DMS79 (cell line): Measurements from ENCODE around the gene TIMP2.
"Not testable (repeated sequence)": the region's sequence is repeated elsewhere in the genome, so short reads cannot be mapped to it uniquely, and the experiment has no call there.

ENCODE experiments used
- DNase-seq: peaks from one replicate; lab custom pipeline; 2025; lab: John Stamatoyannopoulos, UW

The TIMP2 gene

DNA sequence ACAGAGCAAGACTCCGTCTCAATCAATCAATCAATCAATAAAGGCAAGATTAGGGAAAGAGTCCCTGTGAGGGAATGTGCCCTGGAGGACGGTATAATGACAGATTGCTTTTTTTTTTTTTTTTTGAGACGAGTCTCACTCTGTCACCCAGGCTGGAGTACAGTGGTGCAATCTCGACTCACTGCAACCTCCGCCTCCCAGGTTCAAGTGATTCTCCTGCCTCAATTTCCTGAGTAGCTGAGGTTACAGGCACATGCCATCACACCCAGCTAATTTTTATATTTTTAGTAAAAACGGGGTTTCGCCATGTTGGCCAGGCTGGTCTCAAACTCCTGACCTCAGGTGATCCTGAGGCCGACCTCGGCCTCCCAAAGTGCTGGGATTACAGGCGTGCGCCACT lies 35.1 kb downstream of the TIMP2 start:
- not testable (repeated sequence) for DNase-seq

DNA sequence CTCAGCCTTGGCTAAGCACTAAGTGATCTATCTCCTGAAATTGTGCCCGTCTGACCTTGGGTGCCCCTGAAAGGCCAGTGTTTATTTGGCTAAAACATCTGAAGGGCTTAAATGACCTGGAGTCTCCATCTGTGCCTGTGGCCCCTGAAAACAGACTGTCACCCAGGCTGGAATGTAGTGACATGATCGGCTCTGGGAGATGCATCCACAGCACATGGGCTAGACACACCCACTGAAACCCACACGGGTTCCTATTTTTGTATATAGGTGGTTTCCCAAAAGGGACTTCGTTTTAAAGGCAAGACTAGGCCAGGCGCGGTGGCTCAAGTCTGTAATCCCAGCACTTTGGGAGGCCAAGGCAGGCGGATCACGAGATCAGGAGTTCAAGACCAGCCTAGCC lies 35.7 kb downstream of the TIMP2 start:
- no peak for DNase-seq

DNA sequence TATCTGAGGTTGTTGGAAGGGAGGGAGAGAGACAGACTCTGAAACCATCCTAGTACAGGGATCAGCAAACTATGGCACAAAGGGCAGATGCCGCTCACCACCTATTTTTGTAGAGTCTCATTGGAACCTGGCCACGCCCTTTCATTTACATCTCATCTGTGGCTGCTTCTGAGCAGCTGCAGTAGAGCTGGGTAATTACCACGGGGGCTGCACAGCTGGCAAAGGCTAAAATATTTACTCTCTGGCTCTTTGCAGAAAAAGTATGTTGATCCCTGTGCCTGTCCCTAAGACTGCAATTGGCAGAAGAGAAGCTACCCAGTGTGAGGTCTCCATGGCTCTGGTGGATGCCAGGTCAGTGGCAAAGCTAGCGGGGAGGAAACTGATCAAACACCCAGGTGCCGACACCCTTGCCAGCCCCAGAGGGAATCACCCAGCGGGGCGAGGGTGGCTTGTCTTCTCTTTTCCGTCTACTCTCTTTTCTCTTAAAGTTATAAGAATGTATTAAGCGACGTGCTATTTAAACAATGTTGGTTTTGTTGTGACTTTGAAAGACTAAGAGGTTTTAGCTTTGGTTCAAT lies 36.2 kb downstream of the TIMP2 start:
- DNase-seq: no peak

DNA sequence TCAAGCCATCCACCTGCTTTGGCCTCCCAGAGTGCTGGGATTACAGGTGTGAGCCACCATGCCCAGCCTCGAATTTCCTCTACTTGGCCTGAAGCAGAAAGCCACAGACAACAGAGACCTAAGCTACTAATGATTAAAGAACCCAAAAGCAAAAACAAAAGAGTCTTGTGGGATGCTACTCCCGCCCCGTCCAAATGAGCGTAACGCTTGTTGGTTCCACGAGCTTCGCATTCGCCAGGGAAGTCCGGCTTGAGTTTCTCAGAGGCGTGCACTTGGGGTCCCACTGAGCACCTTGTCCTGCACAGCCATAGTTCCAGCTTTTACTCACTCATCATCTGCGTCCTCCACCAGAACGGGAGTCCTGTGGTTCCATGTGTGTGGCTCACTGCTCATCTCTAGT lies 38.2 kb downstream of the TIMP2 start:
- no peak for DNase-seq

DNA sequence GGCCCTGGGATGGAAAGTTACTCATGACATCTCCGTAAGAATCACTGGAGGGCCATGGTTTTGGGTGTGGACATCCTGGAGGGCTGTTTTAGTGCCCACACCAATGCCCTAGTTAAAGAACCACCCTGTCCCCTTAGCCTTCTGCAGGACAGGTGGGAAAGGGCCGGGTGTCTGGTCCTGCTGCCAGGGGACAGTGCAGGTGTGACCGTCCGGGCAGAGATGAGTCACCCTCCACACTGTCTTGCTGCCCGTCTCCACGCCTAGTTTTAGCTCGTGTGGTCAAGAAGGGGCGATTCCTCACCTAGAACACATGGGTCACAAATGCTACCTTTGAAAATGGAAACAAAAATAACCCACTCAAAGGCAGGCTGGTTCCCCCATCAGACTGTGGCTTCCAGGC lies 39.2 kb downstream of the TIMP2 start:
- DNase-seq: no peak

DNA sequence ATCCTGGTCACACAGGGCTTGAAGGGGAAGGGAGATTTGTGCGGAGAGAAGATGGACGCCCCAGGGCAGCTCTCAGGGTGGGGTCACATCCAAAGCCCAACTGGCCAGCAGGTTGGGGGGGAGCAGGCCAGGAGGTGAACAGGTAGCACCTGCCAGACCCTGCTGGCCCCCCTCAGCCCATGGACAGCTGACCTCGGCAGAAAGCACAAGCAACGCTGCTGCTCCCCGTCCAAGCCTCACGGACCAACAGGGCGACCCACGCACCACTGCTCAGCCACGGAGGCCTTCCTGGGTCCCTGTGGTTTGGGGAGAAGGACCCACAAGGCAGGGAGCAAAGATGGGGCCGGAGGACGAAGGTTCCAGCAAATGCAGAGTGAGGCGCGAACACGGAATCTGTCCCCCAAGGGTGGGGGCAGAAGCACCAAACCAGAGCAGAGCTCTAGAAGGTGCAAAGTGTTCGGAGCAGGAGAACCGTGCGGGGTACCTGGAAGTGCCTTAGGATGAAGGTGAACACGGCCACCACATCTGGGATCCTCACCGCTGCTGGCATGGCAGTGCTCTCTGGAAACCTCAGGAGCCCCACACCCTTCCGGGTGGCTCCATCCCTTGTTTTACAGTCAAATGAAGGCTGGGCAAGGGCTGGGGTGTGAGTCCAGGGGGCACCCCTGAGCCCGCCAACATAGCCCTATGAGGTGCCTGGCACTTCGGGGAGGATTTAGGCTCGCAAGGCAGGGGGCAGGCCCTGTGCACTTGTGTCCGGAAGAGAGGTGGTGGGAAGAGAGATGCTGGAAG lies 40.1 kb downstream of the TIMP2 start:
- DNase-seq: no peak

DNA sequence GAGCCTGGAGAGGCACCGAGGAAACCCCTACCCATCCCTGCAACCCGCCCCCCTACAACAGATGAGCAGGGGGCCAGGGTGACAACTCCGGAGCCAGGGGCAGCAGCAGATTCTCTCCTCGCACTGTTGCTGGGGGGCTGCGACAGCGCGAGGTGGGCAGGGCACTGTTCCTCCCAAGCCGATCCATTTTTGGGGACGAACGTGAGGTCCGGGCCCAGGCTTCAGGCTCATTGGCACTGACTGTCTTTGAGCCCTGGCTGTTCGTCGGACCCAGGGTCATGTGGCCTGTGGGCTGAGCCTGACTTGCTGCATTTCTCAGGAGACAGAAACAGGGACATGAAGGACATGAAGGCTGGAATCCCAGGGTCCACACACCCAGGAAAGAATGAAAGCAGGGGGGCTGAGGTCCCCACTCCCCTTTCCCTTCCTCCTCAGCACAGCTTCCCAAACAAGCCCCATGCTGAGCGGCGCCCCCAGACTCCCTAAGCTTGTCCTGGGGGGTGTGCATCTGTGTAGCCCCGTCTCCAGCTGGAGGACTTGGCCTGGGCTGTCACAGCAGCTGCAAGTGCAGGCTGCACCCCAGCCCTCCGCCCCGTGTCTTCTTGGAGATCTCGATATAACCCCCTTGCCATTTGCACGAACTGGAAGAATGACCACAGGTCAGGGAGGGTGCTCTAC lies 40.9 kb downstream of the TIMP2 start:
- no peak for DNase-seq

DNA sequence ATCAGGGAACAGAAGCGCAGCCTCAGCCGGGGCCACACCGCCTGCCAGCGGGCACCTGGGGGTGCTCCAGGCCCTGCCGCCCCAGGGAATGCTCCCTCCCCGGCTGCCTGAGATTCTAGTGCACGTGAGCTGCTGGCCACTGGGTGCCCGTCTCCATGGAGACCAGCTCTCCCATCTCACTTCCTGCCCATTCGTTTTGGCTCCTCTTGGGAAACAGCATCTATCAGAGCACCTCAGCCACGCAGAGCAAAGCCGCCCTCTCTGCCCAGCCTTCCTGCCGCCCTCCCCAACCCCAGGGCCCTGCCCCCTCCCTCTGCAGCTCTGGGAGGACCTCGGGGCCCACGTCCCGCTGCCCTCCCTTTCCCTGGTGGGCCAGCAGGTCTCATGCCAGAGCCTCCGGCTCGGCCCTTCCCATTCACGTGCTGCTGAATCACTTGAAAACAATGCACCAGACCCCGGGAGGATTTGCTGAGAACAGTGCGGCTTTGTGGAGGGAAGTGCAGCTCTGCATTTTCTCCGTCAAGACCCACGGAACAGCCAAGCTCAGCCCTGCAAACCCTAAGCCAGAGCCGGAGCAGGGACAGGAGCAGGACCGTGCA lies 41.6 kb downstream of the TIMP2 start:
- no peak for DNase-seq

DNA sequence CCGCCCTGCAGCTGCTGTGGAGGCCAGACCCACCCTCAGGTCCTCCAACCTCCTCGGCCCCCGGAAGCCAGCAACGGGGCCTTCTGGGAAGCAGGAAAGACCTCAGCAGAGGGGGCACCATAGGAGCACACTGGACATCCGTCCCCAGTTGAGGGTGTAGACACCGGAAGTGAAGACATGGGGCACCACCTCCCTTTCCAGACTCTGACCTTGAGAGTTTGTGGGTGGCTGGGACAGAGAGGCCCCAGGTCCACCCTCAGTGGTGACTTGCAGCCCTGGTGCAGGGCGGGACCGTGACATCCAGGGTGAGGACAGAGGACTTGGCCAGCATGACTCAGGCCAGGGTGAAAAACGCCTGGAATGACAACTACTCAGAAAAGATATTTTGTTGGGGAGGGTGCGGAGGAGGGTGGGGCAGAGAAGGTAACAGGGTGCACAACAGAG lies 42.1 kb downstream of the TIMP2 start:
- no peak for DNase-seq

DNA sequence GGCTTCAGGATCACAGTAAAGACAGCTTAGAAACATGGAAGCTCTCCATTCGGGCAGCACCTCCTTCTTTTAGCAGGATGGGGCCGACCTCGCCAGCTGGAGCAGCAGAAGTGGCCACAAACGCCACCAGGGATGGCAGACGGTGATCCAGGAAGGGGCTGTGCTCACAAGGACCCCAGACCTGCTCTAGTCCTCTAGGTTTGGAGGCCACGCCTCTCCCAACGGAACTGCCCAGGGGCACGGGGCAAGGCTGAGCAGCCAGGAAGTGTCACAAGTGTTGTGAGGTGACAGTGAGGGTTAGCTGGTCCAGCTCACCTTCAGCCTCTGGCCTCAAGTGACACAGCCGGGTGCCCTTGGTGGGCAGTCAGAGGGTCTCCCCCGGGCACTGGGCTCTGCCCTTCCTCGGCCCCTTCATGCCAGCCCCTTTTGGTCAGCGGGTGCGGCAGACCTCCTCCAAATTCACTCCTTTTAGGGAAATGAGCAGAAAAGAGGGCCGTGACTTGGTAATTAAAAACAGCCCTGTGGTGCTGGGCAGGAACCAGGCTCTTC lies 42.6 kb downstream of the TIMP2 start:
- no peak for DNase-seq

DNA sequence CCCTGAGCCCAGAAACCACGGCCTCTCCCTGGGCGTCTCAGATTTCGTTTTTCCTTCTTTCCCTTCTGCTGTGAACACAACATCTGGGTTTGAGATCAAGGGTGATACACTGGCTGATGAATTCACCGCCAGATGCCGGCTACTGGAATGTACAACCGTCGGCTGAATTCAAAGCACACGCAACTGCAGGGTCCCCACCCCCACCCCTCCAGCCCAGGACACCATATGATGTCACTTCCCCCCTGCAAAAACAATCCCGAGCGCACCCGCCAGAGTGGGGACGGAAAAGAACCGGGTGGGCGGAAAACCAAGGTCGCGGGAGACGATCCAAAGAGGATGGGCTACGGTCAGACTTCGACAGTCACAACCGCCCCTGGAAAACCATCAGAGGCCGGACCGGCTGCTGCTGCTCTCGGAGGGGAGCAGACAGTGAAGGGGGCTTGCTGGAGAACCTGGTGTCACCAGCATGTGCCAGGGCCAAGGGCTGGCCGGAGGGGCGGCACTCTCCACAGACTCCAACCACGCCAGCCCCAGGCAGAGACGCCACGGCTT lies 45.5 kb downstream of the TIMP2 start:
- DNase-seq: no peak

DNA sequence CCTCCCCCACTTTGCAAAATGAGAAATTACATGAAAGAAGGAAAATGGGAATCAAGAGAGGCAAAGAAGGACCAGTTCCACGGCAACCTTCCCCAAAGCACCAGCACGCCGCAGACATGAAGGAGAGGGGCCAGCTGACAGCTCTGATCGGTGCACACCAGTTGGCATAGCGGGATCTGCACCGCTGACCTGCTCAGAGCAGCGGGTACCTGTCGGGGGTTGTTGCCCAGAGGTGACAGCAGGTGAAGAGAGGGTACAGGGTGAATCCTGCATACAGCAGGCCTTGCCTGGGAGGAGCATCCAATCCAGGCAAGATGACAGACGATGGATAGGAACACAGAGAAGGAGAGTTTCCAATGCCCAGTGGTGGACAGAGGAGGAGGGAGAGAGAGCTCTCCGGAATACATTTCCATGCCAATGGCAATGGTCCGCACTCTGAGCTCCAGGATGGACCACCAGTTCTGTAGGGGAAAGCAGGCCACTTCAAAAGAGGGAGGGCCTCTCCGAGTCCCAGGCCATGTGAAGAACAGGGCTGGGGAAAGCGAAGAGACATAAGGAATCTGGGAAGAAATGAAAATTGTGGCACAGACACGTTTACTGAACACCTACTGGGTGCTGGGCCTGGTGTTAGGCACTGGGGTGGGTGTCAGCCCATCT lies 46.2 kb downstream of the TIMP2 start:
- no peak for DNase-seq

DNA sequence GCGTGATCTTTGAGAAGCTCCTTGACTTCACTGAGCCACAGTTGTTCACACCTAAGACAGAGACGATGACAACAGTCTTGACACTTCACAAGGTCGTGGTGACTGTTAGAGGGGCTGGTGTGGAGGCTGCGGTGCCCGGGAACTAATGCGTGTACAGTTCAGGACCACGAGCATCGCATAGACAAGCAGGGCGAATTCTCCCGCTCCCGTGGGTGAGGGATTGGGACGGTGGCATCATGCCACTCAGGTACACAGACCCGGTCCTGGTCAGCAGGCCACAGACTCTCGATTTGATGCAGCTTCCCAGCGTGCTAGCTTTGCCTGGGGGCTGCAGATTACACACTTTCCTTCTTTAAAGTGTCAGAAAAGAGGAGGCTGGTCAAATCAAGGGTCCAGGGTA lies 46.9 kb downstream of the TIMP2 start:
- no peak for DNase-seq

DNA sequence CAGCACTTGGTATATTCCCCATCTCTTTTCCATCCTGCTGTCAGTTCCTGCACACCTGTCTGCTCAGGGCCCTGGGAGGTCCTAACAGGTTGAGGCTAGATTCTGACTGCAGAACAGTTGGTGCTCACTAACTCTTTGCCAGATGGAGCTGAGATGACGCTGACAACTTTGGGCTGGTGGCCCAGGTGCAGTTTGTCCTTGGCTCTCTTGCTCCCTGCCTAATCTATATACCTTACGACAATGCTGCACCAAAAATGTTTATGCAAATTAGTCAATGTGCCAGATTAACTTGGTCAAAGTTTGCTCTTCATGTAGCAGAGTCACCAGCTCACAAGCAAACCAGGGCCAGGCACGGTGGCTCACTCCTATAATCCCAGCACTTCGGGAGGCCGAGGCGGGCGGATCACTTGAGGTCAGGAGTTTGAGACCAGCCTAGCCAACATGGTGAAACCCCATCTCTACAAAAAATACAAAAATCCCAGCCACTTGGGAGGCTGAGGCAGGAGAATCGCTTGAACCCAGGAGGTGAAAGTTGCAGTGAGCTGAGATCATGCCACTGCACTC lies 48.2 kb downstream of the TIMP2 start:
- DNase-seq: not testable (repeated sequence)

DNA sequence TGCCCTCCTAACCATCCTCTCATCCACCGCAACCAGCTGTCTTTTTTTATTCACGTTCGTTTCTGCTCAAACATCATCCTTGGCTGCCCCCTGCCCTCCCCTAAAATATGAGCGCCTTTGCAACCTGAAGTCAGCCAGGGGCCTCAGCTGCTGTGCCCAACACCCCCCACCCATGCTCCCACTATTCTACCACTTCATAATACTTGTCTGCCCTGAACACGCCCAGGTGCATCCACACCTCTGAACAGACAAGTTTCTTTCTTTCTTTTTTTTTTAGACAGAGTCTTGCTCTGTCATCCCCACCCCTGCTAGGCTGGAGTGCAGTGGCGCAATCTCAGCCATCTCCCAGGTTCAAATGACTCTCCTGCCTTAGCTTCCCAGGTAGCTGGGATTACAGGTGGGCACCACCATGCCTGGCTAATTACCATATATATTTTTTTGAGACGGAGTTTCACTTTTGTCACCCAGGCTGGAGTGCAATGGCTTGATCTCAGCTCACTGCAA lies 49.0 kb downstream of the TIMP2 start:
- no peak for DNase-seq

DNA sequence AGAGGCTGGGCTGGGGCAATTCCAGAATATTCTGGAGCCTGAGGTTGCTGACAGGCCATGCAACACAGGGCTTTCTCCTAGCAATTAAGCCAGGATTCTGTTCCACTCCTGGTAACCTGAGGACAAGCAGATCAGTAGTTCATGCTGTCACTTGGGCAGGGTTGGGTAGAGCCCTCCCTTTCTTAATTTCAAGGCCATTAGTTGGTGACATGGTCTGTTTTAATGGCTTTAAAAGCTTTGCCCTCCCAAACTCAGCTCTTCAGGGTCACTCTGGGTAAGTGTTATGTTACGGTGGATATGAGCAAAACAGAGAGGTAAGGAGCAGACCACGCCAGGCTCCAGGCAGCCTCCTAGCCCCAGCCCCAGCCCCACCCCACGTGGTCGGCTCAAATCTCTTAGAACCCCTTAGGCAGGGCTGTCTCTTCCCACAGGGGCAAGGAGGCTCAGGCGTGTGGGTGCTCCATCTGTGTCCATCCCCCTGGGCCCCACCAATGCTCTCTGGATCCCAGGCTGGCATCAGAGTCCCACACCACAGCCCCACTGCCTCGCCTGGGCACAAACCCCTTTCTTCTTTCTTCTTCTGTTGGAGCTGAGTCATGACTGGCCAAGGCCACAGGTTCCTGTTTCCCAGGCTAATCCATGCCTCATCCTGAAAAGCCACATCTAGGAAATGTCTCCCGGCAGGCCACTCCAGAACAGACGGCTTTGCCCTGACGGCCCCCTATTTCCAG lies 49.7 kb downstream of the TIMP2 start:
- no peak for DNase-seq

DNA sequence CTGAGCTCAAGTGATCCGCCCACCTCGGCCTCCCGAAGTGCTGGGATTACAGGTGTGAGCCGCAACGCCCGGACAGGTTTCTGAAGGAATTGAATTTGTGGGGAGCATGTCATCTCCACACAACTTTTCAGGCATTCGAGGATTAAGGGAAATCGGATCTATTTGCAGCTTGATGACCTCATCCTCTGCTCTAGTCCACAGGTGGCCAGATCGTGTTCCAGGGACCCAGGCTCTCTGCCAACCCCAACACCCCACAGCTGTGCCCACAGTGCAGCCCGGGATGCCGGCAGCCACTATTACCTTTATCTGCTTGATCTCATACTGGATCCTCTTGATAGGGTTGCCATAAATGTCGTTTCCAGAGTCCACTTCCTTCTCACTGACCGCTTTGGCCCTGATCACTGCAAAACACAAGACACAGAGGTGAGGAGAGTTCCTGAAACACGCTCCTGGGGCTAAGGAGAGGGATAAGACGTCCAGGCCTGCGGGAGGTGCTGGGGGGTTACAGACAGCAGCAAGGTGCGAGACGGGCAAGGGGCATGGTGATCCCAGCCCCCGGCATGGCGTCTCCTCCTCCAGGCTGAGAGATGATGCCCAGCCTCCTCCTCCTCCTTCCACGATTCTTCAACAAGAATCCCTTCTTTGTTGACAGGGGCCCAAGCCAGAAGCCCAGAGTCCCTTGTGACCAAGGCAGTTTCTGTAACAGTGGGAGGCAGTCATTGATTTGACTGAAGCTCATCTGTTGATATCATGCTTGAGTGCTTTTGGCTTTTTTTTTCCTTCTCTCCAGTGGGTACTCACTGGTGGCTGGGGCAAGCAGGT lies 51.5 kb downstream of the TIMP2 start:
- peak; percentile 18 for DNase-seq

DNA sequence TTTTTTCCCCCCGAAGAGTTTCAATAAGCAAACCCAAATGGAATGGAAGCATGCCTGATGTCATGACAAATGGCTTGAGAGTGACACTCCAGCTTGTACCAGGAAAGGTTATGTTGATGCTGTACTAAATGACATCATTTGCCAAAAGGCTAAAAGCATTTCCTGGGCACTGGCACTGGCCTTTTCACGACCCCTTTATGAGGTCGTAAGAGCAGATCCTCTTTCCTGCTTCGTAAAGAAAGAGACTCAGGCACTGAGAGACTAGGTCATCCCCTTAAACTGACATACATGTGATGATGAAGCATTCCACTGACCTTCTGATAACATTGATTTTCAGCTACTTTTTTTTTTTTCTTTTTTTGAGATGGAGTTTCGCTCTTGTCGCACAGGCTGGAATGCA lies 52.7 kb downstream of the TIMP2 start:
- no peak for DNase-seq

DNA sequence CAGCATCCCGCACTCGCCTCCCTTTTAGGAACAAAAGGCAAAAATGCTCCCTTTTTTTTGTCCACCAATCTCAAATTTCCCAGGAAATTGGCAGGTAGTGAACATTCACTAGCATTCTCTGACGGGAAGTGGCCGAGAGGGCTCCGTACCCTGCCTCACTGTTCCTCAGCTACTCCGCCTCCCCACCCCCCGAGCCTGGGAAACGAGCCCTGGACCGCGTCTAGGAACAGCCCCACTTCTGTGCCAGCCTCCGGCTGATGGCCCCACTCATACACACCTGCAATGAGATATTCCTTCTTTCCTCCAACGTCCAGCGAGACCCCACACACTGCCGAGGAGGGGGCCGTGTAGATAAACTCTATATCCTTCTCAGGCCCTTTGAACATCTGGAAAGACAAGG lies 54.6 kb downstream of the TIMP2 start:
- no peak for DNase-seq

DNA sequence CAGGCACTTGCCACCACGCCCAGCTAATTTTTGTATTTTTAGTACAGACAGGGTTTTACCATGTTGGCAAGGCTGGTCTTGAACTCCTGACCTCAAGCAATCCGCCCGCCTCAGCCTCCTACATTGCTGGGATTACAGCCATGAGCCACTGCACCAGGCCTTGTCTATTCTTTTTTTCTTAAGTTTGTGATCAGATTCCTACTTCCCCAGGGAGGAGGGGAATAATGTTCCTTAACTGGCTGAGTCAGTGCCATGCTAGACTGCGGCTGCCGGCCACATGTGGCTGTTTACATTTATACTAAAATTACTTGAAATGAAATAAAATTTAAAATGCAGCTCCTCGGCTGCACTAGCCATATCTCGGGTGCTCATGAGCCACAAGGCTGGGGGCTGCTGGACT lies 56.8 kb downstream of the TIMP2 start:
- DNase-seq: no peak
